ENCODE measurements around the gene R3HDML. TPM values are rescaled to one million over a fixed set of nuclear protein-coding genes. Genes with fewer than 3 reads are reported as not detected.

Gene R3HDML
- total RNA-seq, 1 donor from 2014 or later = not detected

DNA sequence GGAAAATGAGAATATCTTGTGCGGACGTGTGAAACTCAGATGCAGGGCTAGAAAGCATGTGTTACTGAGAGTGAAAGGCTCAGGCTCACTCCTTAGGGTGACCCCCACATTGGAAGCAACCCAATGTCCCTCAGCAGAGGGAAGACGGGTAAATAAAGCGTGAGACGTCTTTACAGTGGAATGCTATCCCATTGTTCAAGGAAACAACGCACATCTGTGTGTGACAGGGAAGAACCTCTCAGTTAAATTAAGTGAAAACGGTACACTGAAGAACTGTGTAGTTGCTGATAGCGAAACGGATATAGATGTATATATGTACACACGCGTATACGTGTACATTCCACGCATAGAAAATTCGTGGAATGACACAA lies 19.5 kb downstream of the R3HDML start:
- DNase-seq (ENCODE audit: extremely low spot score, unreplicated experiment) = no peak
- Mint-ChIP-seq H3K4me1 (ENCODE audit: unreplicated experiment) (no peaks in the 10 kb centered on the region), H3K4me3 (ENCODE audit: unreplicated experiment) (no peak overlapping the region), H3K9me3 (ENCODE audit: unreplicated experiment) (no peaks in the 10 kb centered on the region), H3K36me3 (ENCODE audit: unreplicated experiment) (no peaks in the 10 kb centered on the region), H3K27ac (ENCODE audit: unreplicated experiment) (no peak overlapping the region), H3K27me3 (ENCODE audit: unreplicated experiment) (peaks cover 39% of the 10 kb centered on the region)
- no peak for TF ChIP-seq CTCF (IDR thresholded peaks at IDR 0.05)

GRCh38 chr20:44357020-44357419 lies 20.2 kb downstream of the R3HDML start:
- Mint-ChIP-seq H3K36me3 (ENCODE audit: unreplicated experiment) (no peaks in the 10 kb centered on the region), H3K4me1 (ENCODE audit: unreplicated experiment) (no peaks in the 10 kb centered on the region), H3K27me3 (ENCODE audit: unreplicated experiment) (peaks cover 39% of the 10 kb centered on the region), H3K9me3 (ENCODE audit: unreplicated experiment) (no peaks in the 10 kb centered on the region), H3K27ac (ENCODE audit: unreplicated experiment) (no peak overlapping the region), H3K4me3 (ENCODE audit: unreplicated experiment) (no peak overlapping the region)
- TF ChIP-seq CTCF (IDR thresholded peaks at IDR 0.05) = no peak
- DNase-seq (ENCODE audit: extremely low spot score, unreplicated experiment) = no peak

- Mint-ChIP-seq H3K27ac (ENCODE audit: unreplicated experiment) (no peak overlapping the region), H3K9me3 (ENCODE audit: unreplicated experiment) (no peaks in the 10 kb centered on the region), H3K4me3 (ENCODE audit: unreplicated experiment) (no peak overlapping the region), H3K27me3 (ENCODE audit: unreplicated experiment) (peaks cover 35% of the 10 kb centered on the region), H3K4me1 (ENCODE audit: unreplicated experiment) (no peaks in the 10 kb centered on the region), H3K36me3 (ENCODE audit: unreplicated experiment) (no peaks in the 10 kb centered on the region)
- no peak for DNase-seq (ENCODE audit: extremely low spot score, unreplicated experiment)
- TF ChIP-seq CTCF (IDR thresholded peaks at IDR 0.05) = no peak
Observed at GRCh38 chr20:44357555-44358125, 20.8 kb downstream of the R3HDML start.

- no peak for DNase-seq (ENCODE audit: extremely low spot score, unreplicated experiment)
- Mint-ChIP-seq H3K27ac (ENCODE audit: unreplicated experiment) (no peak overlapping the region), H3K27me3 (ENCODE audit: unreplicated experiment) (peaks cover 40% of the 10 kb centered on the region), H3K4me3 (ENCODE audit: unreplicated experiment) (no peak overlapping the region), H3K9me3 (ENCODE audit: unreplicated experiment) (no peaks in the 10 kb centered on the region), H3K4me1 (ENCODE audit: unreplicated experiment) (no peaks in the 10 kb centered on the region), H3K36me3 (ENCODE audit: unreplicated experiment) (no peaks in the 10 kb centered on the region)
- no peak for TF ChIP-seq CTCF (IDR thresholded peaks at IDR 0.05)
Observed at GRCh38 chr20:44358776-44359175, 21.9 kb downstream of the R3HDML start.

DNA sequence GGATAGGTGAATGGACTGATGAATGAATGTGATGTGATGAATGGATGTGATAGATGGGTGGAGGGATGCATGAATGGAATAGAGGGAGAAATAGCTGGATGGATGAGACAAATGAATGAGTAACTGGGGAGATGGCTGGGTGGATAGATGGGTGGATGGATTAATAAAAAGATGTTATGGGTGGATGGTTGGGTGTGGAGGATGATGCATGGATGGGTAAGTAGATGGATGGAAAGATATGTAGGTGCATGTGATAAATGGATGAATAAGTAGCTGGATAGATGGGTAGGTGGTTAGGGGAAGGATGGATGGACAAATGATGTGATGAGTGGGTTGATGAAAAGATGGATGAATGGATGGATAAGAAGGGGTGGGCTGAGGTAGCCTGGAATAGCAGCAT lies 23.4 kb downstream of the R3HDML start:
- Mint-ChIP-seq H3K9me3 (ENCODE audit: unreplicated experiment) (no peaks in the 10 kb centered on the region), H3K4me1 (ENCODE audit: unreplicated experiment) (no peaks in the 10 kb centered on the region), H3K4me3 (ENCODE audit: unreplicated experiment) (no peak overlapping the region), H3K27ac (ENCODE audit: unreplicated experiment) (no peak overlapping the region), H3K36me3 (ENCODE audit: unreplicated experiment) (no peaks in the 10 kb centered on the region), H3K27me3 (ENCODE audit: unreplicated experiment) (peaks cover 40% of the 10 kb centered on the region)
- TF ChIP-seq CTCF (IDR thresholded peaks at IDR 0.05) = no peak
- no peak for DNase-seq (ENCODE audit: extremely low spot score, unreplicated experiment)

Data from osteocyte (in vitro differentiated cells).